DOHH2 (cell line): ENCODE results near the gene DESI1.
A peak's percentile ranks its signal among the peaks of the same experiment; 100 is the strongest.

Experiments
- CTCF ChIP-seq: fragments of 200-600 bp; sonication (generic); IDR thresholded peaks from one replicate; pipeline ENCODE4 v1.5.1; 2014; ENCODE audit warnings: antibody characterized with exemption, mild to moderate bottlenecking, low read depth, low read length; ENCODE audit not compliant: poor library complexity, severe bottlenecking
- EZH2phosphoT487 ChIP-seq: fragments of 200-600 bp; sonication (generic); IDR thresholded peaks from 2 replicates; pipeline ENCODE4 v1.6.1; 2017; ENCODE audit warnings: borderline replicate concordance, mild to moderate bottlenecking, antibody characterized with exemption, low read length, moderate library complexity, mixed read lengths

- TF ChIP-seq CTCF (peak; percentile 79), EZH2phosphoT487 (no peak)
Observed at GRCh38 chr22:41596776-41597634, 23.8 kb downstream of the DESI1 start.
